GM19023 (cell line): ENCODE results near the gene MAN2A1.

Source experiments
- ATAC-seq: cut with Tn5 transposase; IDR thresholded peaks from one replicate; pipeline ENCODE4 v1.9.1; 2021; ENCODE audit warnings: mild to moderate bottlenecking, moderate library complexity; ENCODE audit not compliant: unreplicated experiment

MAN2A1 gene

GRCh38 chr5:109899163-109899535, 209.4 kb downstream of the MAN2A1 start:
- ATAC-seq: no peak

DNA sequence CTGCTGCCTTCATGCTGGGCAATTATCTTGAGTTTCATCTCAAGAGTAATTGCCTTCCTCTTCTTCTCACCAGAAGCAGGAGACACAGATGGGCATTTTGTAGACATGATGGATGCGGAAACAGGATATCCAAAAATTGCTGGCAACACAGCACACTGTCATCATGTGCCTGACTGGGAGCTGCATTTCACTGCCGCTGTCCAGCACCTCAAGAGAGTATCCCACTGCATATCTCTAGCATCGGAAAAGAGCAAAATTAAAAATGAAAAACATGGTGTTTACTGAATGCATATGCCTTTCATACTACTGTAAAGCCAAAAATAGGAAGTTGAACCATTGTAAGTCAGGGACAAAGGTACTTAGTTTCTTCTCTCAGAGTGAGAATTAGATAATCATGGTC, 210.7 kb downstream of the MAN2A1 start:
- ATAC-seq: no peak

GRCh38 chr5:109900911-109901627, 211.3 kb downstream of the MAN2A1 start:
- ATAC-seq: no peak

DNA sequence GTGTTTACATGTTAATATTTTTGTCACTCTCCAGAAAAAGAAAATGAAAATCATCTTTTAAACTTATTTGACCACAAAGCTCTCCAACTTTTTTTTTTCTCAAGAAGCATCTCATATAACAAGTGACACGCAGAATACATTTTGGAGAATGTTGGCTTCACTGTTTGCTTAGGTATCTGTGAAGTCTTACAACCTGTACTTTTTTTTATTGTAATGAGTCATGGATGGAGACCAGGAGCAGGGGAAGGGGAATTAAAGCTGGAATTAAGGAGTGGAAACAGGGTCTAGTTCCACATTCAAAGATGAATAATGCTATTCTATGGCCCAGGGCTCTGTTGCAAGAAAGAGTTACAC, 211.9 kb downstream of the MAN2A1 start:
- no peak for ATAC-seq

DNA sequence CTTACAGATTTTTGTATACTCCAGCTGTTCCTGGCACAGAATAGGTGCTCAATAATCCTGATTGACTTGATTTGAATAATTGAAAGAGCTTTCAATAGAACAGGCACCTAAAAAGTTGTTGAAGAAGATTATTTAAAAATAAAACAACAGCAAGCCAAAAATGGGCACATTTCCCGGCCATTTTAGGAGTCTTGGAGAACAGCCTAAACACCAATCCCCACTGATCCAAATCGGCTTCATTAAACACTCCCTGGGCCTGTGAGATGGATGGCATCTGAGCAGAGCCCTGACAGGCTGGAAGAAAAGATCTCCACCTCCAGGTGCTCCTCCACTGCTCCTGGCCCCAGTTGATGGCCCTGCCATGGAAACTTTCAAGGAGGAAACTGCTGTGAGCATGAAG, 213.3 kb downstream of the MAN2A1 start:
- ATAC-seq: no peak

DNA sequence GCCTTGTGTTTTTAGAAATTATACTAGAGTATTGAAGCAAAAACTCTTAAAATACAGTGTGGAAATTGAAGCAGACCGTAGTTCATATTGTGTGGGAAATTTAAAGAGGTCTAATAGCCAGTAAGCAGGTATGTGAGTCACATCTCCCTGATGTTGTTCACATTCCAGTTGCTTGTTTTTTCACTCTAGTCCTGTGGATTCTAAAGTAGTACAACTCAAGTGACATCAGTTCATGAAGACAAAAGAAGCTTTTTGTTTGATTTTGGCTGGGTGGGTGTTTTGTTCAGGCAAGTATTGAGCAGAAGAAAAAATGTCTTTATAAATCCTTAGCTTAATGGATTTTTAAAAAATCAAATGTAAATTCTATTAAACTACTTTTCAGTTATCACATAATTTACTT, 216.2 kb downstream of the MAN2A1 start:
- no peak for ATAC-seq

GRCh38 chr5:109907189-109907588, 217.5 kb downstream of the MAN2A1 start:
- ATAC-seq: no peak

GRCh38 chr5:109907731-109908130, 218.0 kb downstream of the MAN2A1 start:
- ATAC-seq: no peak

- no peak for ATAC-seq
Measured at GRCh38 chr5:109908366-109908765, 218.6 kb downstream of the MAN2A1 start.

DNA sequence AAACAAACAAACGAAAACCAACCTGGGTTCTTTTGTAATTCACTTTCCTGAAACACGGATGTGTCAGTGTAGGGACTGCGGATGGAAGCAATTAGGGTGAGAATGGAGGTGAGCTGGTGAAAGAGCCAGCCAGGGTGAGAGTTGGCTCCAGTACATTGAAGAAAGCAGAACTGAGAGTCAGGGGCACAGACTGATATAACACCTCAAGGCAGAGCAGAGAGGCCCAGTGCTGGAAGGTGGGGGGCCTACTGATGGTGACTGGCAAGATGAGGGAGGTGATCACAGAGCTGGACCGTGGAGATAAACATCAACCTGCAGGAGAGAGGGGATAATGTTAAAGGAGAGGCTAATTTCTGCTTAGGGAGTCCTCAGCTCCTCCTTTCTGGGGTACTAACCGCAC, 221.1 kb downstream of the MAN2A1 start:
- ATAC-seq: no peak

GRCh38 chr5:109911731-109912130, 222.0 kb downstream of the MAN2A1 start:
- ATAC-seq: no peak

GRCh38 chr5:109914906-109915305, 225.2 kb downstream of the MAN2A1 start:
- no peak for ATAC-seq

GRCh38 chr5:109916481-109917153, 226.9 kb downstream of the MAN2A1 start:
- no peak for ATAC-seq
